ENCODE results near the gene CFAP58. TPM values are rescaled to one million over a fixed set of nuclear protein-coding genes. Genes with fewer than 3 reads are reported as not detected.

Gene CFAP58
- total RNA-seq, 4 donors from 2014 or later: 0.71 to 1.6 (median 1.0) TPM

- TF ChIP-seq POLR2AphosphoS5 (IDR thresholded peaks at IDR 0.05): no peak
- no peak for TF ChIP-seq CTCF (IDR thresholded peaks at IDR 0.05)
- TF ChIP-seq EP300 (IDR thresholded peaks at IDR 0.05): no peak
- no peak for TF ChIP-seq POLR2A (IDR thresholded peaks at IDR 0.05; ENCODE audit: low read depth)
- no peak for DNase-seq (ENCODE audit: extremely low spot score)
Measured at GRCh38 chr10:104435822-104436221, 82.2 kb downstream of the CFAP58 start.

GRCh38 chr10:104437226-104437625 lies 83.6 kb downstream of the CFAP58 start:
- TF ChIP-seq POLR2A (IDR thresholded peaks at IDR 0.05; ENCODE audit: low read depth) (no peak), POLR2AphosphoS5 (IDR thresholded peaks at IDR 0.05) (no peak), EP300 (IDR thresholded peaks at IDR 0.05) (no peak), CTCF (IDR thresholded peaks at IDR 0.05) (no peak)
- H3K9me3 ChIP-seq: no peaks in the 10 kb centered on the region
- intact Hi-C loops (cut with DNase I): no loop called here
- WGBS: 80% methylated on average over 2 of the region's 2 CpGs
- no peaks in the 10 kb centered on the region for H3K36me3 ChIP-seq
- no peaks in the 10 kb centered on the region for H3K27me3 ChIP-seq
- H3K27ac ChIP-seq (replicated peaks in 1 of 4): no peak overlapping the region
- no peak overlapping the region for H3K4me3 ChIP-seq
- no peak for DNase-seq (ENCODE audit: extremely low spot score)
- no peaks in the 10 kb centered on the region for H3K4me1 ChIP-seq

More at GRCh38 chr10:104435822-104436221, 82.2 kb downstream of the CFAP58 start:
- no peaks in the 10 kb centered on the region for H3K4me1 ChIP-seq
- no peaks in the 10 kb centered on the region for H3K27me3 ChIP-seq
- H3K9me3 ChIP-seq: no peaks in the 10 kb centered on the region
- intact Hi-C loops (cut with DNase I): no loop called here
- H3K4me3 ChIP-seq: no peak overlapping the region
- WGBS: 78% methylated on average over 2 of the region's 2 CpGs
- H3K27ac ChIP-seq (replicated peaks in 1 of 4): no peak overlapping the region
- no peaks in the 10 kb centered on the region for H3K36me3 ChIP-seq

GRCh38 chr10:104440221-104440620 lies 86.6 kb downstream of the CFAP58 start:
- H3K27ac ChIP-seq (replicated peaks in 1 of 4): no peak overlapping the region
- intact Hi-C loops (cut with DNase I): no loop called here
- TF ChIP-seq CTCF (IDR thresholded peaks at IDR 0.05): no peak
- TF ChIP-seq POLR2A (IDR thresholded peaks at IDR 0.05; ENCODE audit: low read depth): no peak
- TF ChIP-seq POLR2AphosphoS5 (IDR thresholded peaks at IDR 0.05): no peak
- TF ChIP-seq EP300 (IDR thresholded peaks at IDR 0.05): no peak
- H3K27me3 ChIP-seq: no peaks in the 10 kb centered on the region
- no peaks in the 10 kb centered on the region for H3K9me3 ChIP-seq
- no peaks in the 10 kb centered on the region for H3K36me3 ChIP-seq
- no peaks in the 10 kb centered on the region for H3K4me1 ChIP-seq
- no peak overlapping the region for H3K4me3 ChIP-seq
- DNase-seq (ENCODE audit: extremely low spot score): no peak
- 92% methylated on average over 2 of the region's 2 CpGs for WGBS

GRCh38 chr10:104441329-104442000 lies 87.8 kb downstream of the CFAP58 start:
- Histone ChIP-seq H3K36me3 (no peaks in the 10 kb centered on the region), H3K9me3 (no peaks in the 10 kb centered on the region), H3K27ac (replicated peaks in 1 of 4) (no peak overlapping the region), H3K4me3 (no peak overlapping the region), H3K4me1 (no peaks in the 10 kb centered on the region), H3K27me3 (no peaks in the 10 kb centered on the region)
- 49% methylated on average over 5 of the region's 5 CpGs for whole genome bisulfite sequencing
- intact Hi-C loops (cut with DNase I): no loop called here
- DNase-seq (ENCODE audit: extremely low spot score): no peak
- TF ChIP-seq EP300 (IDR thresholded peaks at IDR 0.05) (no peak), POLR2A (IDR thresholded peaks at IDR 0.05; ENCODE audit: low read depth) (no peak), CTCF (IDR thresholded peaks at IDR 0.05) (no peak), POLR2AphosphoS5 (IDR thresholded peaks at IDR 0.05) (no peak)

- intact Hi-C loops (cut with DNase I): no loop called here
- no peaks in the 10 kb centered on the region for H3K4me1 ChIP-seq
Measured at GRCh38 chr10:104445359-104445758, 91.7 kb downstream of the CFAP58 start.

More at GRCh38 chr10:104445359-104445758, 91.7 kb downstream of the CFAP58 start:
- Histone ChIP-seq H3K9me3 (no peaks in the 10 kb centered on the region), H3K36me3 (no peaks in the 10 kb centered on the region), H3K4me3 (no peak overlapping the region), H3K27me3 (no peaks in the 10 kb centered on the region), H3K27ac (replicated peaks in 1 of 4) (no peak overlapping the region)
- TF ChIP-seq EP300 (IDR thresholded peaks at IDR 0.05) (no peak), POLR2AphosphoS5 (IDR thresholded peaks at IDR 0.05) (no peak), CTCF (IDR thresholded peaks at IDR 0.05) (no peak), POLR2A (IDR thresholded peaks at IDR 0.05; ENCODE audit: low read depth) (no peak)
- WGBS: 95% methylated on average over 1 of the region's 1 CpG
- no peak for DNase-seq (ENCODE audit: extremely low spot score)
